Measurements from ENCODE around the gene ATG9A. TPM values are rescaled to one million over a fixed set of nuclear protein-coding genes. Genes with fewer than 3 reads are reported as not detected.

ATG9A gene
- total and polyA plus RNA-seq, 9 of the 15 experiments (the other 6 are each of a cell fraction or from before 2014, with no cell fraction given) = 0.25 to 65.6 (median 23.4) TPM

GRCh38 chr2:219218732-219219701 lies 10.4 kb downstream of the ATG9A start, which contains the start of gene ABCB6 (continued):
- TF ChIP-seq ZBTB1 (CRISPR knock-in tag; IDR thresholded peaks at IDR 0.05; ENCODE audit: borderline replicate concordance, low read depth) (no peak), ZNF197 (CRISPR knock-in tag; IDR thresholded peaks at IDR 0.05; ENCODE audit: low read depth) (no peak), ZNF280B (CRISPR knock-in tag; IDR thresholded peaks at IDR 0.05) (no peak), ZFP36 (IDR thresholded peaks at IDR 0.05; ENCODE audit: low read depth, low read length, partially characterized antibody) (no peak), ZNF41 (CRISPR knock-in tag; conservative IDR thresholded peaks at IDR 0.05) (no peak), CTBP1 (IDR thresholded peaks at IDR 0.05; ENCODE audit: borderline replicate concordance) (peak; percentile 33; the same call in 1 of the 2 replicates), CEBPZ (IDR thresholded peaks at IDR 0.05; ENCODE audit: borderline replicate concordance, low read depth, low read length) (no peak), RFX7 (CRISPR knock-in tag; IDR thresholded peaks at IDR 0.05) (no peak), PTRF (tag; IDR thresholded peaks at IDR 0.05) (no peak), ZHX1 (conservative IDR thresholded peaks at IDR 0.05; ENCODE audit: low read length) (no peak), ZMIZ1 (IDR thresholded peaks at IDR 0.05; ENCODE audit: low read depth in 2 of 2, low read length in 2 of 2) (no peak)
